Mononuclear cell (primary cell): Measurements from ENCODE around the gene GUCY1A2. TPM values are rescaled to one million over a fixed set of nuclear protein-coding genes. Genes with fewer than 3 reads are reported as not detected.
"Not testable (repeated sequence)": the region's sequence is repeated elsewhere in the genome, so short reads cannot be mapped to it uniquely, and the experiment has no call there.

Experiments used
- H3K27me3 ChIP-seq: 2 replicates; pipeline ENCODE4 v1.6.0; 2011; ENCODE audit warnings: low read length, control low read depth; ENCODE audit not compliant: insufficient read depth
- H3K4me1 ChIP-seq: 2 replicates; pipeline ENCODE4 v1.5.1; 2011; ENCODE audit warnings: mild to moderate bottlenecking, low read length, control low read depth; ENCODE audit not compliant: insufficient read depth
- H3K4me3 ChIP-seq: 2 replicates; pipeline ENCODE4 v1.5.1; 2011; ENCODE audit warnings: mild to moderate bottlenecking, low read length, moderate library complexity
- H3K9me3 ChIP-seq: 2 replicates; pipeline ENCODE4 v1.5.1; 2011; ENCODE audit warnings: low read depth, mild to moderate bottlenecking, control low read depth, low read length
- total RNA-seq: library from RNA; depleted of rRNA; stranded (reverse); fragments of >200 nt; gene quantifications from one replicate; pipeline ENCODE4 v1.2.3, GENCODE V29; 2012

Gene GUCY1A2
- total RNA-seq, 1 donor, result under 0.01 TPM

DNA sequence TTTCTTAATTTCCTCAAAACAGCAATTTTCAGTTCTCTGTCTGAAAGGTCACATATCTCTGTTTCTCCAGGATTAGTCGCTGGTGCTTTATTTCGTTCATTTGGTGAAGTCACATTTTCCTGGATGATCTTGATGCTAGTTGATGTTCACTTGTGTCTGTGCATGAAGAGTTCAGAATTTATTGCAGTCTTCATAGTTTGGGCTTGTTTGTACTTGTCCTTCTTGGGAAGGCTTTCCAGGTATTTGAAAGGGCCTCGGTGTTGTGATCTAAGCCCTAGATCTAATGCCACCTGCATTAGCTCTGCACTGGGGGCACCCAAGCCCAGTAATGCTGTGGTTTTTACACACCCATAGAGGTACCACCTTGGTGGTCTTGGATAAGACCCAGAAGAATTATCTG lies 228.9 kb downstream of the GUCY1A2 start:
- no peaks in the 10 kb centered on the region for H3K4me1 ChIP-seq
- H3K27me3 ChIP-seq, result no peaks in the 10 kb centered on the region
- no peak overlapping the region for H3K4me3 ChIP-seq
- H3K9me3 ChIP-seq, result no peaks in the 10 kb centered on the region

DNA sequence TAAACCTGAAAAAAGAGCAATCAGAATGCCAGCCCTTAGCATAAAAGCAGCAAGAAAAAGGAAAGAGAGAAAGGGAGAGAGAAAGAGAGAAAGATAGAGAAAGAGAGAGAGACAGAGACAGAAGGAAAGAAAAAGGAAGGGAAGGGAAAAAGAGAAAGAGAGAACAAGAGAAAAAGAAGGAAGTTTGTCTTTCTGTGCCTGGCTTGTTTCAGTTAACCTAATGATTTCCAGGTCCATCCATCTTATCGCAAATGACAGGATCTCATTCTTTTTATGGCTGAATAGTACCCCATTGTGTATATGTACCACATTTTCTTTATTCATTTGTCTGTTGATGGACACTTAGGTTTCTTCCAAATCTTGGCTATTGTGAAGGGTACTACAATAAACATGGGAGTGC lies 230.8 kb downstream of the GUCY1A2 start:
- H3K4me1 ChIP-seq, result no peaks in the 10 kb centered on the region
- no peaks in the 10 kb centered on the region for H3K9me3 ChIP-seq
- H3K4me3 ChIP-seq, result no peak overlapping the region
- H3K27me3 ChIP-seq, result no peaks in the 10 kb centered on the region

- H3K27me3 ChIP-seq, result no peaks in the 10 kb centered on the region
- H3K4me3 ChIP-seq, result no peak overlapping the region
- H3K4me1 ChIP-seq, result no peaks in the 10 kb centered on the region
- no peaks in the 10 kb centered on the region for H3K9me3 ChIP-seq
Measured at GRCh38 chr11:106785913-106786650, 232.2 kb downstream of the GUCY1A2 start.

DNA sequence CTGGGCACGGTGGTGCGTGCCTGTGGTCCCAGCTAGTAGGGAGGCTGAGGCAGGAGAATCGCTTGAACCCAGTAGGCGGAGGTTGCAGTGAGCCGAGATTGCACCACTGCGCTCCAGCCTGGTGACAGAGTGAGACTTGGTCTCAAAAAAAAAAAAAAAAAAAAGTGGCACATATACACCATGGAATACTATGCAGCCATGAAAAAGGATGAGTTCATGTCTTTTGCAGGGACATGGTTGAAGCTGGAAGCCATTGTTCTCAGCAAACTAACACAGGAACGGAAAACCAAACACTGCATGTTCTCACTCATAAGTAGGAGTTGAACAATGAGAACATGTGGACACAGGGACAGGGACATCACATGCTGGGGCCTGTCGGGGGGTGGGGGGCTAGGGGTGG lies 241.0 kb downstream of the GUCY1A2 start:
- H3K4me1 ChIP-seq, H3K9me3 ChIP-seq, H3K27me3 ChIP-seq, H3K4me3 ChIP-seq: not testable (repeated sequence)

- Histone ChIP-seq H3K27me3 (no peaks in the 10 kb centered on the region), H3K4me1 (no peaks in the 10 kb centered on the region), H3K4me3 (no peak overlapping the region), H3K9me3 (no peaks in the 10 kb centered on the region)
Measured at GRCh38 chr11:106770489-106771085, 247.7 kb downstream of the GUCY1A2 start.

DNA sequence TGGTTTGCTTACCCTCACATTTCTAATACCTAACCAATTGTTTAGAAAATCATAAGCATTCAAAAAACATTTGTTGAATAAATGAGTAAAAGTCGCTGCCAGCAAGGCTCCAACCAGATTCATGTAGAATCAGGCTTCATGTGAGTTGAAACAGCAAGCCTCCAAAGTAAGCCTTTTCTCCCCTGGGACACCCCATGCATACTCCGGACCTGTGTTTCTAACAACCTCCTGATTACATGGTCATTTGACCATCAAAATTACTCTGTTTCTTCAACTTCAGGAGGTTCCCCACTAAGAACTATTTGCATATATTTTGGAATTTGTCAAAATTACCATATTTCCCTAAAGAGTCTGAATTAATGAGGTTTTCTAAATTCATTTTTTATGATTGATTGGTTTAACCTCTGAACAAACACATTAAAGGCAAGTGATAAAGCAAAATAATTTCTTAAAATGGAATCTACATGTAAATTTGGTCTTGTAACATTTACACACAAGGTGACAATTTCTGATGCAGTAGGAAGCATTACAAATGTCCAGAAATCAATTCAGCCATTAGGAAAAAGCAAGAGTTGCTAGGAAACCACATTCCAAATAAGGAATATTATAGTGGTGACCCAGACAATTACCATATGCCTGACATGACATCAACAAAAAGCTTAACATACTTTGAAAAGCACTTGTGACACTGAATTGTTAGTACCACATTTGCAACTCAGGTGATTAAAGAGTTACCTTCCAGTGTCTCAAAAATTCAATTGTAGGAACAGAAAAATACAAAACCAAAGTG lies 252.6 kb downstream of the GUCY1A2 start:
- Histone ChIP-seq H3K4me1 (no peaks in the 10 kb centered on the region), H3K4me3 (no peak overlapping the region), H3K9me3 (no peaks in the 10 kb centered on the region), H3K27me3 (no peaks in the 10 kb centered on the region)

DNA sequence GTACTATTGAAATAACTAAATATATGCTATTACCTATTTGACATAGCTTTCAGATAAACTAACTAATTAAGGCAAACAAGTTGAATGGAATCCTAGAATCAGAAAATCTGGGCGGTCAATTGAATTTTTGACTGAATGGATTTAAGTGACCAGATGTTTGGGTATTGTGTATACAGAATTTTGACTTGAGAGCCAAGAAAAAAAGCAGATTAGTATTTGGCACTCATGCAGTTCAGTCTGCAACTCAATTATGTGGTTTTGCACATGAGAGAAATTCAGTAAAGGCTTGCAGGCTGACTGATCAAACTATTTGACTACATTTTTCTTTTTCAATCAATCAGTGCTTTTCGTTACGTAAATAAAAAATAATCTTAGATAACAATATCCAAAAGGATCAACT lies 254.8 kb downstream of the GUCY1A2 start:
- Histone ChIP-seq H3K4me3 (no peak overlapping the region), H3K9me3 (no peaks in the 10 kb centered on the region), H3K4me1 (no peaks in the 10 kb centered on the region), H3K27me3 (no peaks in the 10 kb centered on the region)

GRCh38 chr11:106761745-106762144 lies 256.5 kb downstream of the GUCY1A2 start:
- no peaks in the 10 kb centered on the region for H3K9me3 ChIP-seq
- H3K27me3 ChIP-seq, result no peaks in the 10 kb centered on the region
- no peaks in the 10 kb centered on the region for H3K4me1 ChIP-seq
- no peak overlapping the region for H3K4me3 ChIP-seq

DNA sequence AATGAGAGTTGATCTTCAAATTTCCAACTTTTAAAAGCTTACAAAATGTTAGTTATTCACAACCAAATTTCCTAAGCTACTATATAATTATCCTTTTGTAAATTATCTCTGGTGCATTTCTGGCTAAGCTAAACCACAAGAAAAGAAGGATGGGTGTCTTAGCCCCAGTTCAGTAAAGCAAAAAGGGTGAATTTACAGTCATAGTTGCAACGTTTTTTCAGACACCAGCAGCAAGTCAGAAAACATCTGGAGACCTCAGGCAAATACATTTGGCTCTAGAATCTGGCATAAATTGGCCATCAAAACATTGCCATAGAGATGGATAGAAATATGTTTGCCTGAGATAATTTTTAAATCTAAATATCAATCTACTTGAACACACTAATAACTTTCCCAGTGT lies 257.0 kb downstream of the GUCY1A2 start:
- Histone ChIP-seq H3K27me3 (no peaks in the 10 kb centered on the region), H3K9me3 (no peaks in the 10 kb centered on the region), H3K4me1 (no peaks in the 10 kb centered on the region), H3K4me3 (no peak overlapping the region)

DNA sequence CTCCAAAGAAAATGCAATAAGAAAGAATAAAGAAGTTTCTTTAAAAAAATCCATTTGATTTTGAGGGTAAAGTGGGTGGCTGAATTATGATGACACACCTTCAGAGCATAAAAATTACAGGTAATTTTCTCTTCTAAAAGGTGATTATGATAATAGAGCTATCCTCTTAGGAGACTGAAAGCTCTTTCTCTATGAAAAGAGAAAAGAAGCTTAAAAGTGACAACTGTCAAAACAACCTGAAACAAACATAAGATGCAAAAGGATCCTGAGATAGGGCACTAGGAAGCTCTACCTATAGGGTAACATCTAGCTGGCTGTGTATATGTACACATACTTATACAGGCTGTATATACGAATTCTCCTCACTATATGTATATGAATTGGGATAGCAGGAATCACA lies 270.2 kb downstream of the GUCY1A2 start:
- H3K4me1 ChIP-seq, result no peaks in the 10 kb centered on the region

GRCh38 chr11:106745941-106746340 lies 272.3 kb downstream of the GUCY1A2 start:
- Histone ChIP-seq H3K27me3 (no peaks in the 10 kb centered on the region), H3K9me3 (no peaks in the 10 kb centered on the region), H3K4me1 (no peaks in the 10 kb centered on the region), H3K4me3 (no peak overlapping the region)

More for the DNA sequence above, 270.2 kb downstream of the GUCY1A2 start:
- no peaks in the 10 kb centered on the region for H3K27me3 ChIP-seq
- H3K4me3 ChIP-seq, result no peak overlapping the region
- no peaks in the 10 kb centered on the region for H3K9me3 ChIP-seq

- Histone ChIP-seq H3K4me1 (no peaks in the 10 kb centered on the region), H3K27me3 (no peaks in the 10 kb centered on the region), H3K9me3 (no peaks in the 10 kb centered on the region), H3K4me3 (no peak overlapping the region)
Measured at GRCh38 chr11:106733635-106734034, 284.6 kb downstream of the GUCY1A2 start.

DNA sequence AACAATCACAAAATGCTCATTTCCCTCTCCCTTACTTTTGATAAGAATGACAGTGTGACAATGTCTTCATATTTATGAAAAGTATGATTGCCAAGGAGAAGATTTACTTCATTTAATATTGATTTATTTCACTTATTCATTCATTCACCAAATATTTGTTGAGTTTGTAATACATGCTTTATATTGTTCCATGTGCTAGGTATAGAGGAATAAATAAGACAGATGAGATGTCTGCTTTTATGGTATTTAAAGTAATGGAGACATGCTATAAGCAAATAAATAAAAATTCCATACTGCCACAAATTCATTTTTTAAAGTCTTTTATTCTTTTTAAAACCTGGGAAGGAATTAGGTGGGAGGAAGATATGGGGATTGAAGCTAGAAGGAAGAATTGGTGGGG lies 289.4 kb downstream of the GUCY1A2 start:
- Histone ChIP-seq H3K4me1 (no peaks in the 10 kb centered on the region), H3K9me3 (no peaks in the 10 kb centered on the region), H3K27me3 (no peaks in the 10 kb centered on the region), H3K4me3 (no peak overlapping the region)

DNA sequence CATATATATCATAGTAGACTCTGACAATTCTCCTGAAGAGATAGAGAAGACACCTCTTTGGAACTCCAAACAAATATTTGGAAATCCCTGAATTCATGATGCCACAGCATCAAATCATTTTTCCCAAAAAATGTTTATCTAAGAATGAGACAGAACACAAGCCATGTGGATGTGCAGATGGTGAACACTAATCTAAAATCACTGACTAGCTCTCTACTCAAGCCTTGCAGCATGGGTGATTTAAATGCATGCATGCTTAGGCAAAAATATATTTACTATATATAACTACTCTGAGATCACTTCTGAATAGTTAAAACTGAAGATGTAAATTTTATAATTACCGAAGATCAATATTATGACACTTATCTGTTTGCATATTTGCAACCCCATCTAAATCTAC lies 289.9 kb downstream of the GUCY1A2 start:
- H3K4me3 ChIP-seq, result no peak overlapping the region
- H3K27me3 ChIP-seq, result no peaks in the 10 kb centered on the region

GRCh38 chr11:106727256-106727655 lies 291.0 kb downstream of the GUCY1A2 start:
- Histone ChIP-seq H3K4me1 (no peaks in the 10 kb centered on the region), H3K4me3 (no peak overlapping the region), H3K9me3 (no peaks in the 10 kb centered on the region), H3K27me3 (no peaks in the 10 kb centered on the region)

More for the DNA sequence above, 289.9 kb downstream of the GUCY1A2 start:
- Histone ChIP-seq H3K4me1 (no peaks in the 10 kb centered on the region), H3K9me3 (no peaks in the 10 kb centered on the region)
